ENCODE measurements around the gene GPR162.

The GPR162 gene

GRCh38 chr12:6819106-6820030 is 2.3 kb upstream of the GPR162 start:
- TF ChIP-seq TCF12 (IDR thresholded peaks at IDR 0.05; ENCODE audit: low read depth): no peak
- no peak for TF ChIP-seq CREB1 (IDR thresholded peaks at IDR 0.05; ENCODE audit: low read depth)
- TF ChIP-seq NFIC (IDR thresholded peaks at IDR 0.05): no peak
- no peak for TF ChIP-seq CEBPB (IDR thresholded peaks at IDR 0.05)
- TF ChIP-seq MAX (IDR thresholded peaks at IDR 0.05): no peak
- no peak for TF ChIP-seq TEAD4 (IDR thresholded peaks at IDR 0.05)
- TF ChIP-seq EGR1 (IDR thresholded peaks at IDR 0.05): no peak
- no peak for TF ChIP-seq USF1 (IDR thresholded peaks at IDR 0.05)
- no peak for TF ChIP-seq ZBTB7A (IDR thresholded peaks at IDR 0.05; ENCODE audit: low read depth)
- TF ChIP-seq RAD21 (IDR thresholded peaks at IDR 0.05; ENCODE audit: low read depth): no peak
- no peak for TF ChIP-seq REST (IDR thresholded peaks at IDR 0.05; ENCODE audit: low read depth)
- TF ChIP-seq TAF1 (IDR thresholded peaks at IDR 0.05; ENCODE audit: low read depth): no peak
- TF ChIP-seq YY1 (IDR thresholded peaks at IDR 0.05; ENCODE audit: low read depth): no peak
- no peak for TF ChIP-seq EP300 (IDR thresholded peaks at IDR 0.05; ENCODE audit: borderline replicate concordance)
- no peak for TF ChIP-seq FOXM1 (IDR thresholded peaks at IDR 0.05; ENCODE audit: borderline replicate concordance, low read depth)

- no peak for TF ChIP-seq USF1 (IDR thresholded peaks at IDR 0.05)
- no peak for TF ChIP-seq RAD21 (IDR thresholded peaks at IDR 0.05; ENCODE audit: low read depth)
- no peak for TF ChIP-seq TEAD4 (IDR thresholded peaks at IDR 0.05)
- TF ChIP-seq CEBPB (IDR thresholded peaks at IDR 0.05): no peak
- TF ChIP-seq TCF12 (IDR thresholded peaks at IDR 0.05; ENCODE audit: low read depth): no peak
- no peak for TF ChIP-seq FOXM1 (IDR thresholded peaks at IDR 0.05; ENCODE audit: borderline replicate concordance, low read depth)
- no peak for TF ChIP-seq ZBTB7A (IDR thresholded peaks at IDR 0.05; ENCODE audit: low read depth)
- TF ChIP-seq CREB1 (IDR thresholded peaks at IDR 0.05; ENCODE audit: low read depth): no peak
- no peak for TF ChIP-seq EGR1 (IDR thresholded peaks at IDR 0.05)
- no peak for TF ChIP-seq NFIC (IDR thresholded peaks at IDR 0.05)
- TF ChIP-seq MAX (IDR thresholded peaks at IDR 0.05): no peak
- no peak for TF ChIP-seq TAF1 (IDR thresholded peaks at IDR 0.05; ENCODE audit: low read depth)
- no peak for TF ChIP-seq EP300 (IDR thresholded peaks at IDR 0.05; ENCODE audit: borderline replicate concordance)
- TF ChIP-seq YY1 (IDR thresholded peaks at IDR 0.05; ENCODE audit: low read depth): no peak
- no peak for TF ChIP-seq REST (IDR thresholded peaks at IDR 0.05; ENCODE audit: low read depth)
Observed at GRCh38 chr12:6820166-6820565, 1.5 kb upstream of the GPR162 start.

- TF ChIP-seq REST (IDR thresholded peaks at IDR 0.05; ENCODE audit: low read depth): no peak
- no peak for TF ChIP-seq TEAD4 (IDR thresholded peaks at IDR 0.05)
- TF ChIP-seq CREB1 (IDR thresholded peaks at IDR 0.05; ENCODE audit: low read depth): no peak
- TF ChIP-seq FOXM1 (IDR thresholded peaks at IDR 0.05; ENCODE audit: borderline replicate concordance, low read depth): no peak
- no peak for TF ChIP-seq CEBPB (IDR thresholded peaks at IDR 0.05)
- no peak for TF ChIP-seq EP300 (IDR thresholded peaks at IDR 0.05; ENCODE audit: borderline replicate concordance)
- no peak for TF ChIP-seq NFIC (IDR thresholded peaks at IDR 0.05)
- no peak for TF ChIP-seq TCF12 (IDR thresholded peaks at IDR 0.05; ENCODE audit: low read depth)
- TF ChIP-seq ZBTB7A (IDR thresholded peaks at IDR 0.05; ENCODE audit: low read depth): no peak
- TF ChIP-seq YY1 (IDR thresholded peaks at IDR 0.05; ENCODE audit: low read depth): no peak
- no peak for TF ChIP-seq RAD21 (IDR thresholded peaks at IDR 0.05; ENCODE audit: low read depth)
- TF ChIP-seq EGR1 (IDR thresholded peaks at IDR 0.05): no peak
- TF ChIP-seq MAX (IDR thresholded peaks at IDR 0.05): no peak
- TF ChIP-seq TAF1 (IDR thresholded peaks at IDR 0.05; ENCODE audit: low read depth): no peak
- TF ChIP-seq USF1 (IDR thresholded peaks at IDR 0.05): no peak
Observed at GRCh38 chr12:6822426-6823135, 960 bp downstream of the GPR162 start.
